ENCODE data around the gene RAB3B.
"Not testable (repeated sequence)": the region's sequence is repeated elsewhere in the genome, so short reads cannot be mapped to it uniquely, and the experiment has no call there.

Gene RAB3B

GRCh38 chr1:51990478-51990965 is at the start of gene RAB3B:
Gene RAB3B (minus strand): TSS chr1:51990700. CDS start chr1:51977117, 13,583 bp downstream.
- peak; percentile 72 for DNase-seq

GRCh38 chr1:52037909-52038308 is 47.4 kb upstream of the RAB3B start:
- no peak for DNase-seq

- no peak for DNase-seq
Observed at GRCh38 chr1:52037402-52037814, 46.9 kb upstream of the RAB3B start.

- DNase-seq = no peak
Observed at GRCh38 chr1:52034050-52034384, 43.5 kb upstream of the RAB3B start.

- DNase-seq = peak; percentile 91
Observed at GRCh38 chr1:52033190-52034049, 42.9 kb upstream of the RAB3B start, which contains the start of gene KTI12. Gene KTI12 (minus strand): TSS chr1:52033810. CDS start chr1:52033761, 49 bp downstream.

GRCh38 chr1:52032785-52033131 is 42.3 kb upstream of the RAB3B start:
- DNase-seq = peak; percentile 28

- DNase-seq = no peak
Observed at GRCh38 chr1:52032124-52032784, 41.8 kb upstream of the RAB3B start.

GRCh38 chr1:52028839-52029238 is 38.3 kb upstream of the RAB3B start:
- not testable (repeated sequence) for DNase-seq

- DNase-seq = no peak
Observed at GRCh38 chr1:52028328-52028727, 37.8 kb upstream of the RAB3B start.

- no peak for DNase-seq
Observed at GRCh38 chr1:52026278-52026677, 35.8 kb upstream of the RAB3B start.

GRCh38 chr1:52022133-52022532 is 31.6 kb upstream of the RAB3B start:
- no peak for DNase-seq

GRCh38 chr1:52008071-52008809 is 17.7 kb upstream of the RAB3B start:
- DNase-seq = no peak

- DNase-seq = no peak
Observed at GRCh38 chr1:52007215-52008002, 16.9 kb upstream of the RAB3B start.

GRCh38 chr1:52006081-52006553 is 15.6 kb upstream of the RAB3B start:
- not testable (repeated sequence) for DNase-seq

GRCh38 chr1:52005548-52005947 is 15.0 kb upstream of the RAB3B start:
- DNase-seq = not testable (repeated sequence)

- no peak for DNase-seq
Observed at GRCh38 chr1:52003877-52004276, 13.4 kb upstream of the RAB3B start.

- DNase-seq = peak; percentile 36
Observed at GRCh38 chr1:52002038-52002917, 11.8 kb upstream of the RAB3B start.

GRCh38 chr1:51998701-51999100 is 8.2 kb upstream of the RAB3B start:
- DNase-seq = no peak

- DNase-seq = no peak
Observed at GRCh38 chr1:51997974-51998382, 7.5 kb upstream of the RAB3B start.

- DNase-seq = no peak
Observed at GRCh38 chr1:51989582-51990477, 670 bp downstream of the RAB3B start.

All from DMS79 (cell line).